ENCODE data around the gene CA5A.

- TF ChIP-seq EP300 (IDR thresholded peaks at IDR 0.05), result no peak
- no peak for TF ChIP-seq CTCF (IDR thresholded peaks at IDR 0.05)
- no peak for TF ChIP-seq POLR2A (IDR thresholded peaks at IDR 0.05)
Measured at GRCh38 chr16:87838643-87839541, 97.4 kb downstream of the CA5A start.

Measured in sigmoid colon (tissue), 4 donors.